ENCODE data around the gene KSR2. TPM values are rescaled to one million over a fixed set of nuclear protein-coding genes. Genes with fewer than 3 reads are reported as not detected.

Gene KSR2
- total and polyA plus RNA-seq, 7 donors = under 0.01 to 0.04 (median 0.02) TPM; not detected in 2

DNA sequence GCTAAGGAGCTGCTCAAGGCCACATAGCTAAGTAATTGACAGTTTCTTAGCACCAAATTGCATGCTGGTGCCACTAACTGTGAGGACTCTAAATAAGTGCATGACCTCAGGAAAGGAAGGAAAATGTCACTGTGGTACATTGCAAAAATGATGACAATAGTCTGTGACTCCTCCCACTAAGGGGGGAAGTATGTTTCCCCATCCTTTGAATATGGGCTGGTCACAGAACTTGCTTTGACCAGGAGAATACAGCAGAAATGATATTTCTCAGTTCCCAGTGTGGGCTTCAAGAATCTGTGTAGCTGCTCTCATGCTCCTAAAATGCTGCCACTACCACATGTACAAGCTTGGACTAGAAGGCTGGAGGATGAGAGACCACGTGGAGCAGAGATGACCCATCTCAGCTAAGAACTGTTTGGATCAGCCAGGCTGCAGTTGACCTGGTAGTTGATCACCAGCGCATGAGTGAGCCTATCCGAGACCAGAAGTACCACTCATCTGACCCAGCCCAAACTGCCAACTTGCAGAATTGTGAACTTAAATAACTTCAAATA, 565.1 kb downstream of the KSR2 start:
- intact Hi-C loops (cut with DNase I) = no loop called here
- Histone ChIP-seq H3K27me3 (ENCODE audit: insufficient read depth in 3 of 3, low read length in 2 of 3) (no peaks in the 10 kb centered on the region), H3K4me3 (no peak overlapping the region), H3K27ac (no peak overlapping the region), H3K36me3 (ENCODE audit: insufficient read depth in 1 of 2, low read depth in 1 of 2) (no peaks in the 10 kb centered on the region), H3K9me3 (peaks cover 4% of the 10 kb centered on the region), H3K4me1 (peaks cover 16% of the 10 kb centered on the region)
- 90 to 95% (median 92%) methylated on average over 3 of the region's 3 CpGs for WGBS, 3 donors
- ATAC-seq (no peak), DNase-seq (no peak)
- TF ChIP-seq, protein P1, sequence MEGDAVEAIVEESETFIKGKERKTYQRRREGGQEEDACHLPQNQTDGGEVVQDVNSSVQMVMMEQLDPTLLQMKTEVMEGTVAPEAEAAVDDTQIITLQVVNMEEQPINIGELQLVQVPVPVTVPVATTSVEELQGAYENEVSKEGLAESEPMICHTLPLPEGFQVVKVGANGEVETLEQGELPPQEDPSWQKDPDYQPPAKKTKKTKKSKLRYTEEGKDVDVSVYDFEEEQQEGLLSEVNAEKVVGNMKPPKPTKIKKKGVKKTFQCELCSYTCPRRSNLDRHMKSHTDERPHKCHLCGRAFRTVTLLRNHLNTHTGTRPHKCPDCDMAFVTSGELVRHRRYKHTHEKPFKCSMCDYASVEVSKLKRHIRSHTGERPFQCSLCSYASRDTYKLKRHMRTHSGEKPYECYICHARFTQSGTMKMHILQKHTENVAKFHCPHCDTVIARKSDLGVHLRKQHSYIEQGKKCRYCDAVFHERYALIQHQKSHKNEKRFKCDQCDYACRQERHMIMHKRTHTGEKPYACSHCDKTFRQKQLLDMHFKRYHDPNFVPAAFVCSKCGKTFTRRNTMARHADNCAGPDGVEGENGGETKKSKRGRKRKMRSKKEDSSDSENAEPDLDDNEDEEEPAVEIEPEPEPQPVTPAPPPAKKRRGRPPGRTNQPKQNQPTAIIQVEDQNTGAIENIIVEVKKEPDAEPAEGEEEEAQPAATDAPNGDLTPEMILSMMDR (IDR thresholded peaks at IDR 0.05) = no peak

Other genes starting within 250 kb of the KSR2 start
- 1 to 10 TPM; 2.2 to 4.6 (median 3.2) TPM for gene RFC5, start 47.7 kb upstream of the KSR2 start, total RNA-seq
- 1 to 10 TPM; 3.4 to 8.5 (median 5.1) TPM for gene RFC5, start 47.7 kb upstream of the KSR2 start, polyA plus RNA-seq
- 10 to 100 TPM; 74.4 to 96.4 (median 83.4) TPM for gene WSB2, start 92.2 kb upstream of the KSR2 start, total RNA-seq
- 100 to 1,000 TPM in 2 of 3 donors, 10 to 100 TPM in 1; 63.8 to 113 (median 110) TPM for gene WSB2, start 92.2 kb upstream of the KSR2 start, polyA plus RNA-seq
- 10 to 100 TPM in 2 of 4 donors, 1 to 10 TPM in 2; 7.3 to 13.9 (median 10.8) TPM for gene VSIG10, start 135.0 kb upstream of the KSR2 start, total RNA-seq
- 10 to 100 TPM in 2 of 3 donors, 1 to 10 TPM in 1; 4.8 to 12.8 (median 10.7) TPM for gene VSIG10, start 135.0 kb upstream of the KSR2 start, polyA plus RNA-seq
- 100 to 1,000 TPM; 211 to 326 (median 249) TPM for gene PEBP1, start 167.1 kb upstream of the KSR2 start, total RNA-seq
- 100 to 1,000 TPM; 144 to 287 (median 258) TPM for gene PEBP1, start 167.1 kb upstream of the KSR2 start, polyA plus RNA-seq

Data from psoas muscle (tissue), 8 donors.